ENCODE measurements around the gene FOXP1.

- no peak for TF ChIP-seq POLR2AphosphoS5 (IDR thresholded peaks at IDR 0.05; ENCODE audit: low read depth, low read length)
- TF ChIP-seq CTCF (IDR thresholded peaks at IDR 0.05), result no peak
Observed at GRCh38 chr3:71370467-71370866, 213.1 kb downstream of the FOXP1 start.

Data from Panc1 (cell line).